HL-60/S4 treated with retinoic acid at 250 ng/mL for 4 days and 3 days (cell line): ENCODE data around the gene RFC2.
"Not testable (repeated sequence)": the region's sequence is repeated elsewhere in the genome, so short reads cannot be mapped to it uniquely, and the experiment has no call there.

ENCODE experiments used
- in situ Hi-C: fragments of 300-500 bp; cut with MboI; formaldehyde crosslinking; loops from 2 replicates; pipeline ENCODE4 v1.7.0; 2022; ENCODE audit warnings: low sequenced_read_pairs

Gene RFC2

DNA sequence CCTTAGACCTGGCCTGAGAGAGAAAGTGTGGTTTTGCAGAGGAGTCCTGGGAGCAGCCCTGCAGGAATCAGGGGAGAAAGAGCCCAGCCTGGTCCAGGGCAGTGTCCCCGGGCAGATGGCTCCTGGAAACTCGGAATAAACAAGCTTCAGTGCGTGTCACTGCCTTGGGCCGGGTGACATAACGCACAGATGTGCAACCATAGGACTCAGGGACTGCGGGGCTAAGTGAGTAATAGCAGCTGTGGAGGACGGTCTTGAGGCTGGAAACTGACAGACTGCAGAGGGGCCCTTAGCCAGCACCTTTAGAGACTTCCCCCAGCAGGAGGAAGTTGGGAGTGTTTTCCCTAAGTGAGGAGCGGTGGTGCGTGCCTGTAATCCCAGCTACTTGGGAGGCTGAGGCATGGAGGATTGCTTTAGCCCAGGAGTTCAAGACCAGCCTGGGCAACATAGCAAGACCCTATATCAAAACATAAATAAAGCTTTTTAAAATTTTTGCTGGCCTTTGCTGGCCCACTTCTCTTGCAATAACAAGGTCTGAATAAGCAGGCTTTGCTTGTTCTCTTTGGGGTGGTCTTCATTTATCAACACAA, 29.8 kb upstream of the RFC2 start:
- in situ Hi-C loops: no loop called here

DNA sequence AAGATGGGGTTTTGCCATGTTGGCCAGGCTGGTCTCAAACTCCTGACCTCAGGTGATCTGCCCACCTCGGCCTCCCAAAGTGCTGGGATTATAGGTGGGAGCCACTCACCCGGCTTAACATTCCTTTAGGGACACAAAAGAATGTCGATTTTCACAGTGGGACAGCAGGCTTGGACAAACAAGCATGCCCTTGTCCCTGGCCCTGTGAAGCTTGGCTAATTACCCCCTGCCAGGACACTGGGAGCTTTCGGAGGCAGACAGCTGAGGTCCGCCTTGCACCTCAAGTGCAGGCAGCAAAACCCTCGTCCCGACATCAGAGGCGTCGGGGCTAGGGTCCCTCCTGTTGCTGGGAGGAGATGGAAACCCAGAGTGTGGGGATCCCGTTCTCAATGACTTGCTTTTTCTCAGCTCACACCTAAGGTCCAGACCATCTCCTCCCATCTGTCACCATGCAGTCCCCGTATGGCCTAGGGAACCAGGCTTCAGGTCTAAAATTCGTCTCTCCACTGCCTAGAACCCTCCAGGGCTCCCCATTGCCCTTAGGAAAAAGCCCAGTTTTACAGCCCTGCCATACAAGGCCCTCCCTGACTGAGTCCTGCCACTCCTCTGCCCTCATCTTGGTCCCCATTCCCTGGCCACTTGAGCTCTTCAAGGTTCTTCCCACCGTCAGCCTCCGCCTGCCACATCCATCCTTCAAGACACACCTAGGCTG, 28.7 kb upstream of the RFC2 start:
- in situ Hi-C loops: no loop called here

DNA sequence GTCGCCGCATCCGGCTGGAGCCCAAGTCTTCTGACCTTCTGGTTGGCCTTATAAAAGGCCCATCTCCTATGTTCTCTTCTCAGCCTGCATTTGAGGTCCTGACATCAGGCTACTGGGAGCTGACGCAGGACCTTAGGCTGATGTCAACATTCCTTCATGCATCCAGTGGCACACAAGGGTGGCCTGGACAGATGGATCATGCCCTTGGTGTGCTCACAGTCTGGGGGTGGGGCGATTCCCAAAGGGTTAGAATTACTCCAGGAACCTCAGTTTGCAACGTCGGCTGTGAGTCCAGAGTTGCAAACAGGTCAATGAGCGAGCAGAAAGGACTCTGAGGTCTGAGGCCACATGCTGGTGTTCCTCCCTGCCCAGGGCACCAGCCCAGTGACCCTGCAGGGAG, 26.8 kb upstream of the RFC2 start:
- in situ Hi-C loops: no loop called here

DNA sequence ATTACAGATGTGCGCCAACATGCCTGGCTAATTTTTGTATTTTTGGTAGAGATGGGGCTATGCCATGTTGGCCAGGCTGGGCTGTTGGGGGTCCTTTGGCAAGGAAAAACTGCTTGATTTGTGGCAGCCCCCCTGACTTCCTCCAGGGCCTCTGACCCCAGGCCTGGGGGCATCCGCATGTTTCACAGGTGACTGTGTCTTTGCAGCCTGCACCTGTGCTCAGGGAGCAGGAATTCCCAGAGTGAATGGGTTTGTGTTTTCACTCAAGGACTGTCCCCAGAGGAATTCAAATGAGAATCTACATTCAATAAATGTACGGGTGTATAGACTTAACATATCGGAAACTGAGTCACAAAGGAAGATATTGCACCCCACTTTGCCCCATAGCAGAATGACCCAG, 23.4 kb upstream of the RFC2 start:
- in situ Hi-C loops: no loop called here

DNA sequence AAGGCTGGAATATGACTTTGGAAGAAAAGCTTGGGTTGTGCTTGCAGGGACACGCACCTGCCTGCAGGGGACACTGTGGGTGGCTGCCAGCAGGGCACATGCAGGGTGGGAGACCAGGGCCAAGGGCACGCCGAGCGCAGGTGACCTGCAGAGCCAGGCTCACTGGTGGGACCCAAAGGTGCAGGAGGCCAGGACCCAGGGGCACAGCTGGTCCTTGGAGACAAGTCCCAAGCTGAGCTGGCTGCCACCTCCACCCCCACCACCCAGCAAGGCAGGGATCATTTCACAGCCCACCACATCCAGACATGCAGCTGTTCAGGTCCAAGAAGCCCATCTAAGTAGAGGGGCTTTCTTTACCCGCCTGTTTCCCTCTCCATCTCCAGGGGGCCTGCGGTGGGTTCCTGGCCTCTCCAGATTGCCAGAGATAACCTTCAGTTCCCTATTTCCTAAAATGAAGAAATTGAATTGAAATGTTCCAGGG, 21.2 kb upstream of the RFC2 start:
- in situ Hi-C loops: no loop called here

DNA sequence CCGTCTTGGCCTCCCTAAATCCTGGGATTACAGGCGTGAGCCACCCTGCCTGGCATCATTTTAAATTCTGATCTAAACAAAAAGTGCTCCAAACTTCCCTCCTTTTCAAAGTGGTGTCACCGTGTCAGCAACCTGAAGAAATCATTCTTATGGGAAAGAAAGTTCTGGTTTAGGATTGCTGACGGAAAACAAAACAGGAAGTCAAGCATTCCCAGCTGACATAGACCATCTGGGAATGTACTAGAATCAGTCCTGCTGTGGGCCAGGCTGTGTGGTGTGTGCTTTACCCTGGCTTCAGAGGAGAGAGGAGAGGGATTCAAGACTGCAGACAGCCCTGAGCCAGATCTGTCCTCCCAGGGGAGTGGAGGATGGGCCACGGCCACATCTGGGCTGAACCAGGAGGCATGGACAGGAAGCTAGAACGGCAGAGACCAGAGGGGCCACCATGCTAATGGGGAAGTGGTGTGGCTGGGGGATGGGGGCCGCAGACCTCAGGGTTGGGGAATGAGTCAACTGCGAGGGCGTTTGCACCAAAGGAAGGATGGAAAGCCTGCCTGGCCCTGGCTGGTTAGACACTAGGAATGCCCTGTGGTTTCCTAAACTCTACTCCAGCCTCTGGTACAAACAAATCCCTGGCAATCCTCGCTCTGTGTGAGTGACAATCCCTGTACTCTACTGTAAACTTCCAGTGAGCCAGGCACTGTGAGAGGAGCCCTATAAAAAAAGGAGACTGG, 18.3 kb upstream of the RFC2 start:
- in situ Hi-C loops: no loop called here

DNA sequence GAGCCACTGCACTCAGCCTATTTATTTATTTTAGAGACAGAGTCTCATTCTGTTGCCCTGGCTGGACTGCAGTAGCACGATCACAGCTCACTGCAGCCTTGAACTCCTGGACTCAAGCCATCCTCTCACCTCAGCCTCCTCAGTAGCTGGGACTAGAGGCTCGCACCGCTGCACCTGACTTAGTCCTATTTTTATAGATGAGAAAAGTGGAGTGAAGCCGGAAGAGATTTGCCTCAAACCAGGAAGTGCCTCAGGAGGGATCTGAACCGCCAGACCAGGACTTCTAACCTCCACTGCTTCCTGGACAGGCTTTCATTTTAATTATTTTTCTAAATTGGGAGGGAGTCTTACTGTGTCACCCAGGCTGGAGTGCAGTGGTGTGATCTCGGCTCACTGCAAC, 17.5 kb upstream of the RFC2 start:
- in situ Hi-C loops: no loop called here

DNA sequence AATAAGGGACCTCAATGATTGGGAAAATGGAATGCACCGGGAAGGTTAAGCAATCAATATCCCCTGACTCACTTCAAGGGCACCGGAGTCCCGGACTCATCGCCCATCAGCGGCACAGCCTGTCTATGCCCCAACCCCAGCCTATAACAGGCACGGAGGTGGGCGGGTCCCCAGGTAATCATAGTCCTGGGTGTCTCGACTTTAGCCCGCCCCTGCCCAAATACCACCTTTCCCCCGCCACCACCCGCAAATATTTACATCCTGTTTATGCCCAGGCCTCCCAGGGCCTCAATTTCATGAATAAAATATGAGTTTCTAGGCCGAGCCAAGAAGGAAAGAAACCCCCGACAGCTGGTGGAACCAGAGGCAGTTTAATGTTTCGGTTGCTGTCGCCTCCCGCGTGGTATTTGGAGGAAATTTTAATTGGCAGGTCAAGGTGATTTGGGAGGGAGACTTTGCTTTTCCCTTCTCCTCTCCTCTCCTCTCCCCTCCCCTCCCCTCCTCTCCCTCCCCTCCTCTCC, 15.6 kb upstream of the RFC2 start:
- in situ Hi-C loops: no loop called here

DNA sequence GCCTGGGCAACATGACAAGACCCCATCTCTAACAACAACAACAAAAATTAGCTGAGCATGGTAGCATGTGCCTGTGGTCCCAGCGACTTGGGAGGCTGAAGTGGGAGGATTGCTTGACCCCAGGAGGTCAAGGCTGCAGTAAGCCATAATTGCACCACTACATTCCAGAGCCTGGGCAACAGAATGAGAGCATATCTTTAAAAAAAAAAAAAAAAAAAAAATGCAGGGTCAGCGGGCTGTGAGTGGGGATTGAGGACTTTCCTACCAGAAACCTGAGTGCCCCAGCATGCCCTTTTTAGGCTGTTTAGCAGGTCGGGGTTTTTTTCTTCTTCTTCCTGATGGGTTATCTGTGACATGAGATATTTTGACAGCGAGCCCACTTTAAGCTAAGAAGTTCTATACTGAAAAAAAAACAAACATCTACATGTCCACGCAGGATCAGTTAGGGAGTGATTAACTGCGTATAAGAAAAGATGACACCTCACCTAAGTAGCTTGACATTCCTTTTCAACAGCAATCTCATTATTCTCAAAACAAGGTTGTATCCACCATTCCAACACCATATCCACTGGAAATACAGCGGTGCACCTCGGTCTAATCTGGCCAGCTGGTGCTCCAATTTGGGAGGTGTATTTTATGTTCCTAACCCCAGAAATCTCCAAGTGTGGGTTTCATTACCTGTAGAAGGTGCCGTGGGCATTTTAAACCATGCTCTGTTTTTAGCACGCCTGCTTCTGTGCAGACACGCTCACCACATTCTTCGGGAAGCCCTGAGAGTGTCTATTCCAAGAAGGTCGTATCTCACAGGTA, 13.8 kb upstream of the RFC2 start:
- in situ Hi-C loops: no loop called here

DNA sequence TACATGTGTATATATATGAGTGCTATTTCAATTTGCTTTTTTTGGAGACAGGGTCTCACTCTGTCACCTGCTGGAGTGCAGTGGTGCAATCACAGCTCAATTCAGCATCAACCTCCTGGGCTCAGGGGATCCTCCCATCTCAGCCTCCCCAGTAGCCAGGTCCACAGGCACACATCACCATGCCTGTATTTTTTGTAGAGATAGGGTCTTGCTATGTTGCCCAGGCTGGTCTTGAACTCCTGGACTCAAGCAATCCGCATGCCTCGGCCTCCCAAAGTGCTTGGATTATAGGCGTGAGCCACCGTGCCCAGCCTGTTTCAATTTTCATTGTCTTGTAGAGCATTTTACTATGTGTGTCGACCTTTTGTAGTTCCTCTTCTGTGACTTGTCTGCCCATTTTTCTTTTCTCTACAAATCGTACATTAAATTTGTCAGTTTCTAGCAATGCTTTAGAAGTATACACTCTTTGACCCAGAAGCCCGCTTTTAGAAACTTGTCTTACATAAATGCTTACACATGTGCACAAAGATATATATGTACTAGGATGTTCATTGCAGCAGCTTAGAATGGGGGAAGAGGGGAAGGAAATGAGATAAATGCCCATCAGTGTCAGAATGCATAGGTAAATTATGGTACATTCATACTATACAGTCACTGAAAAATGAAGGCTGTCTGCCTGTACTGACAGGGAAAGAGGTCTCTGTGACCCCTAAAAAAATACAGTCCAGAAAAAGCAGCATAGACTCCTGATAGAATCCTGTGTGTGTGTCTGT, 12.2 kb upstream of the RFC2 start:
- in situ Hi-C loops: no loop called here

DNA sequence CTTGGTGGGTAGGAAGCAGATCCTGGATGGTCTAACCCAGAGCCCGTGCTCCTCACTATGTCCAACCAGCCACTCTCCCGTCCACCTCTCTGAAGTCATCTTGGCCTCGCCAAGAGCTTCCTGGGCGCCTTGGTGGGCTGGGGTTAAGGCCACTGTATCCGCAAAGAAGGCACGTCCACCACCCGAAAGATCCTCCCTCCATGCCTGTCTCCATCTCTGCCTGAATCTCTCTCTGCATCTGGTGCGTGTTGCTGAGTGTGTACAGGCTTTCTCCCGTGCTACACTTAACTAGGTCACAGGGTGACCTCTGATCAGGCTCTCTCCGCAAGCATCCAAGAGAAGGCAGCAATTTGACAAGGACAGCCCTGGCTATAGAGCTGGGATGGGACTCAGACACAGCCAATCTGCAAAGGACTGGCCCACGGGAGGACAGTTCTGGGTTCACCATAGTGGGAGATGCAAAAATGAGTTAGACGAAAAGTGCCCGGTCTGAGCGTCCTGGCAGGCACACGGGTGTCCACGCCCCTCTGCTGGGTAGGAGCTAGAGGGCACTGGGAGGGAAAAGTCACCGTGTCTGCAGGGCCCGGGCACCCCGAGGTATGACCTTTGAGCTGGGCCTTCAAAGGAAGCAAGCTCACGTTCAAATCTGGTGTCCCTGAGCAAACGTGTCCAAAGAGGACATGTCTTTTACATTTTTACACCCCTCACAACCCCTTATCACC, 9.4 kb upstream of the RFC2 start:
- in situ Hi-C loops: no loop called here

DNA sequence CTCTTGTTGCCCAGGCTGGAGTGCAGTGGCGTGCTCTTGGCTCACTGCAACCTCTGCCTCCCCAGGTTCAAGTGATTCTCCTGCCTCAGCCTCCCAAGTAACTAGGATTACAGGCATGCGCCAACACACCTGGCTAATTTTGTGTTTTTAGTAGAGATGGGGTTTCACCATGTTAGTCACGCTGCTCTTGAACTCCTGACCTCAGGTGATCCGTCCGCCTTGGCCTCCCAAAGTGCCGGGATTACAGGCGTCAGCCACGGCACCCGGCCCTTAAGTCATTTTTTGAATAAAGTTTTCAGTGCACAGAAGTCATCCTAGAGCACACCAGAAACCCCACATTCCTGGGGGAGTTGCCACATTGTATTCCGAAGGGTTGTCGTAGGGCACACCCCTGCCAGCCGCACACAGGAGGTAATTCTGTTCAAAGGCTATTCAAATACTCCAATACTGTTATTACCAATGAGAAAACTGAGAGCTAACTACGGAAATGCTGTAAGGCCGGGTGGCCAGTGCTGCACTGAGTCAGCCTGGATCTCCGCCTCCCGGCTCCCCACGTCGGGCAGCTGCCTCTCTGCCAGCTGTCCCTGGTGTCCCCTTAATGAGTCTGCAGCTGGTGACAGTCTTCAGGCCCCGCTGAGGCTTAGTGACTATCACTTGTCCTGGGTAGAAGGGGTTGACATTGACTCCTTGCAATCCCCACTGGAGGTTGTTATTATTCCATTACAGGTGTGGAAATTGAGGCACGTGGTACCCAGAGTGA, 8.6 kb upstream of the RFC2 start:
- in situ Hi-C loops: no loop called here

DNA sequence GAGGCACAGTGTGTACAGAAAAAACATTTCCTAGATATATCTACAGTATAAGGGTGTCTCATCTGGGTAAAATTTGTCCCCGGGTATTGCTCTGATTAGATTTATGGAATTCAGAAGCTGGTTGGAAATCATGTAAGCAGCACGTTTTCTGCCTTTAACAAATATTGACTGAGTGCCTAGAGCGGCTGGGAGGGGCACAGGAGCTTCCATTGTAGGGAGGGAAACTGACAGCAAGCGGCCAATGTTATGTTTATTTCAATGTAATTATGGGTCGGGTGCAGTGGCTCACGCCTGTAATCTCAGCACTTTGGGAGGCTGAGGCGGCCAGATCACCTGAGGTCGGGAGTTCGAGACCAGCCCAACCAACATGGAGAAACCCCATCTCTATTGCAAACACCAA, 4.4 kb upstream of the RFC2 start:
- in situ Hi-C loops: no loop called here

DNA sequence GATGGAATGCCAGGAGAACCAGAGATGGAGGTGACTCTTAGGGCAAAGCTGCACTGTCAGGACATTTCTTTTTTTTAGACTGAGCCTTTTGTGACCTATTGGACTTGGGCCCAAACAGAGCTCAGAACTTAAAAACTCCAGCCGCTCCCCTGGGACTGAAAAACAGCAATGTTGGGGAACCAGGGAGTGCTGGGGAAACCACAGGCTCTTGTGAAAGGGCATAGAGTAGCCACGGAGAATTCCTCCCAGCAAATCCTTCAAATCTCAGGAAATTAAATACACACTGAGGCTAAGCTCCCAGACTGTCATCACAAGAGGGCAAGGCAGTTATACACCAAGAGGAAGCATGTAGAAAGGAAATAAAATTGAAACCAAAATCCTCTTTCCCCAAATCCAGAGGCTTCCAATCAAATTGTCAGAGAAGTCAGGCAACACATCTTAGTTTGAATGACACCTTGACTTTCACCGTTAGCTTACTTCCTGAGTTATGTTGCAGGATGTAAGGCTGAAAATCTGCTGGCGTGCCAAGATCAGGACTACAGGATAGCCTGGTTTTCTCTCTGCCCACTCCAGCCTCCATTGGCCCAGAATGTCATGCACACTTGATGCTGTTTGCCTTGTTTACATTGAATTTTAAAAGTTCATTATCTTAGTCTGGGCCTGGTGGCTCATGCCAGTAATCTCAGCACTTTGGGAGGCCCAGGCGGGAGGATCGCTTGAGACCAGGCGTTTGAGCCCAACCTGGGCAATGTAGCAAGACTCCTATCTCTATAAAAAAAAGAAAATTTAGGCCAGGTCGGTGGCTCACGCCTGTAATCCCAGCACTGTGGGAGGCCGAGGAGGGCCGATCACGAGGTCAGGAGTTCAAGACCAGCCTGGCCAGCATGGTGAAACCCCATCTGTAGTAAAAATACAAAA, 2.6 kb upstream of the RFC2 start:
- in situ Hi-C loops: no loop called here

DNA sequence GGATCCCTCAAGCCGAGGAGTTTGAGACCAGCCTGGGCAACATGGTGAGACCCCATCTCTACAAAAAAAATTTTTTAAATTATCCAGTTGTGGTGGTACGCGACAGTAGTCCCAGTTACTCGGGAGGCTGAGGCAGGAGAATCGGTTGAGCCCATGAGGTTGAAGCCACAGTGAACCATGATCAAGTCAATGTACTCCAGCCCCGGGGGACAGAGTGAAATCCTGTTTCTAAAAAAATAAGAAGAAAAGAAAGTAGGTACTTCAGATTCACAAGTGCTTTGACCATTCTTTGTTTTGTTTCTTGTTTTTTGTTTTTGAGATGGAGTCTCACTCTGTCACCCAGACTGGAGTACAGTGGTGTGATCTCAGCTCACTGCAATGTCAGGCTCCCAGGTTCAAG, 1.3 kb upstream of the RFC2 start:
- in situ Hi-C loops: not testable (repeated sequence)

DNA sequence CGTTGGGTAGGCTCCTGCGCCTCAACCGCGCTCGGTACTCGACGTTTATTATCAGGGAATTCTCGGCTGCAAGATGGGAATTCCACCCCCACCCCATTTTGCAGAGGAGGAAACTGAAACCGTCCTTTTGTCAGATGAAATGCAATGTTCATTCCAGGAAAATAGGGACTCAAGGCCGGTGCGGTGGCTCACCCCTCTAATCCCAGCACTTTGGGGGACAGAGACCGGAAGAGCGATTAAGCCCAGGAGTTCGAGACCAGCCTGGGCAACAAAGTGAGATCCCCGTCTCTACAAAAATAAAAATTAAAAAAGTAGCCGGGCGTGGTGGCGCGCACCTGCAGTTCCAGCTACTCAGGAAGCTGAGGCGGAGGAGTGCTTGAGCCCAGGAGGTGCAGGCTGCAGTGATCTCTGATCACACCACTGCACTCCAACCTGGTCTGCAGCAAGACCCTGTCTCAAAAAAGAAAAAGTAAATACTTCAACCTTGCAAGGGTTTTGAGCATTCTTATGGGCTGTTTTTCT, 720 bp upstream of the RFC2 start:
- in situ Hi-C loops: no loop called here

DNA sequence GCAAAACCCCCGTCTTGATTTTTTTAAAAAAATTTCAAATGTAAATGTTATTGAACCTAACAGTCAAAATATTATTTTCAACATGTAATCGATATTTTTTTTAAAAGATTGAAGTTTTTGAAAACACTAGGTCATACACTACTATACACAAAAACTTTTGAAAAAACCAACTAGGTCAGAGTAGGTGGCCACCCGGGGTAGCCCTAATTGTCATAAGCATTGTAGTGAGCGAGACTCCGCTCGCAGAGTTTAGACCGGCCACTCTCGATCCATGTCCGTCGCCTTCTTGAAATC, 417 bp downstream of the RFC2 start:
- in situ Hi-C loops: no loop called here

DNA sequence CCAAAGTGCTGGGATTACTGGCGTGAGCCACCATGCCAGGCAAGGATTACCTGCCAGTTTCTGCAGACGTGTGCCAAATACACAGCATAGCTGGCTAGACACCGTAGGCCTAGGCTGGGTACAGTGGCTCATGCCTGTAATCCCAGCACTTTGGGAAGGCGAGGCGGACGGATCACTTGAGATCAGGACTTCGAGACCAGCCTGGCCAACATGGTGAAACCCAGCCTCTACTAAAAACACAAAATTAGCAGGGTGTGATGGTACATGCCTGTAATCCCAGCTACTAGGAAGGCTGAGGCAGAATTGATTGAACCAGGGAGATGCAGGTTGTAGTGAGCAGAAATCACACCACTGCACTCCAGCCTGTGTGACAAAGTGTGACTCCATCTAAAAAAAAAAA, 868 bp downstream of the RFC2 start:
- in situ Hi-C loops: no loop called here
